ENCODE results near the gene TRAK2.

DNA sequence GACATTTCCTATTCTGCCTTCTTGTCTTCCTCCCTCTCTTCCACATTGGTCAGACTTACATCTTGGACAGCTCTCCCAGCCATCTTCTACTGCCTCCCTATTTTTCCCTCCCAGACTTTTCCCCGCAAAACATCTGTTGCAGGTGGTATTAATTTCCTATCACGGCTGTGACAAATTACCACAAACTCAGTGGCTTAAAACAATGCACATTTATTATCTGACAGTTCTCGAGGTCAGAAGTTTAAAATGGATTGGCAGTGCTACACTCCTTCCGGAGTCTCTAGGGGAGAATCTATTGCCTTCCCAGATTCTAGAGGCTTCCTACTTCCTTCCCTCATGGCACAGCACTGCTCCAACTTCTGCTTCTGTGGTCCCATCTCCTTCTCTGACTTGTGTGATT lies 33.5 kb upstream of the TRAK2 start:
- TF ChIP-seq, protein P1, sequence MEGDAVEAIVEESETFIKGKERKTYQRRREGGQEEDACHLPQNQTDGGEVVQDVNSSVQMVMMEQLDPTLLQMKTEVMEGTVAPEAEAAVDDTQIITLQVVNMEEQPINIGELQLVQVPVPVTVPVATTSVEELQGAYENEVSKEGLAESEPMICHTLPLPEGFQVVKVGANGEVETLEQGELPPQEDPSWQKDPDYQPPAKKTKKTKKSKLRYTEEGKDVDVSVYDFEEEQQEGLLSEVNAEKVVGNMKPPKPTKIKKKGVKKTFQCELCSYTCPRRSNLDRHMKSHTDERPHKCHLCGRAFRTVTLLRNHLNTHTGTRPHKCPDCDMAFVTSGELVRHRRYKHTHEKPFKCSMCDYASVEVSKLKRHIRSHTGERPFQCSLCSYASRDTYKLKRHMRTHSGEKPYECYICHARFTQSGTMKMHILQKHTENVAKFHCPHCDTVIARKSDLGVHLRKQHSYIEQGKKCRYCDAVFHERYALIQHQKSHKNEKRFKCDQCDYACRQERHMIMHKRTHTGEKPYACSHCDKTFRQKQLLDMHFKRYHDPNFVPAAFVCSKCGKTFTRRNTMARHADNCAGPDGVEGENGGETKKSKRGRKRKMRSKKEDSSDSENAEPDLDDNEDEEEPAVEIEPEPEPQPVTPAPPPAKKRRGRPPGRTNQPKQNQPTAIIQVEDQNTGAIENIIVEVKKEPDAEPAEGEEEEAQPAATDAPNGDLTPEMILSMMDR (conservative IDR thresholded peaks at IDR 0.05; ENCODE audit: low read depth in 2 of 2) = no peak
- TF ChIP-seq POLR2AphosphoS5 (IDR thresholded peaks at IDR 0.05; ENCODE audit: low read depth) = no peak
- TF ChIP-seq CREB1 (CRISPR knock-in tag; IDR thresholded peaks at IDR 0.05; ENCODE audit: low read depth) = no peak
- no peak for TF ChIP-seq EZH2 (IDR thresholded peaks at IDR 0.05; ENCODE audit: low read depth, unreplicated experiment)
- TF ChIP-seq, protein P2, sequence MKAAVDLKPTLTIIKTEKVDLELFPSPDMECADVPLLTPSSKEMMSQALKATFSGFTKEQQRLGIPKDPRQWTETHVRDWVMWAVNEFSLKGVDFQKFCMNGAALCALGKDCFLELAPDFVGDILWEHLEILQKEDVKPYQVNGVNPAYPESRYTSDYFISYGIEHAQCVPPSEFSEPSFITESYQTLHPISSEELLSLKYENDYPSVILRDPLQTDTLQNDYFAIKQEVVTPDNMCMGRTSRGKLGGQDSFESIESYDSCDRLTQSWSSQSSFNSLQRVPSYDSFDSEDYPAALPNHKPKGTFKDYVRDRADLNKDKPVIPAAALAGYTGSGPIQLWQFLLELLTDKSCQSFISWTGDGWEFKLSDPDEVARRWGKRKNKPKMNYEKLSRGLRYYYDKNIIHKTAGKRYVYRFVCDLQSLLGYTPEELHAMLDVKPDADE (IDR thresholded peaks at IDR 0.05) = no peak
- TF ChIP-seq, protein P3, sequence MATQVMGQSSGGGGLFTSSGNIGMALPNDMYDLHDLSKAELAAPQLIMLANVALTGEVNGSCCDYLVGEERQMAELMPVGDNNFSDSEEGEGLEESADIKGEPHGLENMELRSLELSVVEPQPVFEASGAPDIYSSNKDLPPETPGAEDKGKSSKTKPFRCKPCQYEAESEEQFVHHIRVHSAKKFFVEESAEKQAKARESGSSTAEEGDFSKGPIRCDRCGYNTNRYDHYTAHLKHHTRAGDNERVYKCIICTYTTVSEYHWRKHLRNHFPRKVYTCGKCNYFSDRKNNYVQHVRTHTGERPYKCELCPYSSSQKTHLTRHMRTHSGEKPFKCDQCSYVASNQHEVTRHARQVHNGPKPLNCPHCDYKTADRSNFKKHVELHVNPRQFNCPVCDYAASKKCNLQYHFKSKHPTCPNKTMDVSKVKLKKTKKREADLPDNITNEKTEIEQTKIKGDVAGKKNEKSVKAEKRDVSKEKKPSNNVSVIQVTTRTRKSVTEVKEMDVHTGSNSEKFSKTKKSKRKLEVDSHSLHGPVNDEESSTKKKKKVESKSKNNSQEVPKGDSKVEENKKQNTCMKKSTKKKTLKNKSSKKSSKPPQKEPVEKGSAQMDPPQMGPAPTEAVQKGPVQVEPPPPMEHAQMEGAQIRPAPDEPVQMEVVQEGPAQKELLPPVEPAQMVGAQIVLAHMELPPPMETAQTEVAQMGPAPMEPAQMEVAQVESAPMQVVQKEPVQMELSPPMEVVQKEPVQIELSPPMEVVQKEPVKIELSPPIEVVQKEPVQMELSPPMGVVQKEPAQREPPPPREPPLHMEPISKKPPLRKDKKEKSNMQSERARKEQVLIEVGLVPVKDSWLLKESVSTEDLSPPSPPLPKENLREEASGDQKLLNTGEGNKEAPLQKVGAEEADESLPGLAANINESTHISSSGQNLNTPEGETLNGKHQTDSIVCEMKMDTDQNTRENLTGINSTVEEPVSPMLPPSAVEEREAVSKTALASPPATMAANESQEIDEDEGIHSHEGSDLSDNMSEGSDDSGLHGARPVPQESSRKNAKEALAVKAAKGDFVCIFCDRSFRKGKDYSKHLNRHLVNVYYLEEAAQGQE (IDR thresholded peaks at IDR 0.05; ENCODE audit: unreplicated experiment) = no peak
- no peak for TF ChIP-seq EZH2phosphoT487 (IDR thresholded peaks at IDR 0.05; ENCODE audit: unreplicated experiment)
- no peak for TF ChIP-seq JUNB (IDR thresholded peaks at IDR 0.05; ENCODE audit: unreplicated experiment)
- no peak for TF ChIP-seq STAT1 (IDR thresholded peaks at IDR 0.05; ENCODE audit: unreplicated experiment)
- no peak for TF ChIP-seq NANOG (IDR thresholded peaks at IDR 0.05; ENCODE audit: borderline replicate concordance)
- TF ChIP-seq ZNF331 (CRISPR knock-in tag; IDR thresholded peaks at IDR 0.05; ENCODE audit: low read depth) = no peak

All from GM23338 (cell line).